Epithelial cell of proximal tubule (primary cell): Measurements from ENCODE around the gene VPS45. TPM values are rescaled to one million over a fixed set of nuclear protein-coding genes. Genes with fewer than 3 reads are reported as not detected.

Source experiments
- DNase-seq: peaks from one replicate; pipeline ENCODE4 v3.0.0-alpha.2; 2011; ENCODE audit warnings: low read depth
- H3K4me3 ChIP-seq: 2 replicates; pipeline ENCODE4 v1.5.1; 2011; ENCODE audit warnings: low read depth, mild to moderate bottlenecking, low read length
- total RNA-seq: library from RNA; depleted of rRNA; stranded (reverse); fragments of >200 nt; gene quantifications from 2 replicates; pipeline ENCODE4 v1.2.3, GENCODE V29; 2015
- TF ChIP-seq, protein P1 (sequence below): conservative IDR thresholded peaks from 2 replicates; pipeline ENCODE4 v1.5.1; 2012; ENCODE audit warnings: low read depth, mild to moderate bottlenecking, low read length

The VPS45 gene
- total RNA-seq, 1 donor from 2014 or later: 12.5 TPM

DNA sequence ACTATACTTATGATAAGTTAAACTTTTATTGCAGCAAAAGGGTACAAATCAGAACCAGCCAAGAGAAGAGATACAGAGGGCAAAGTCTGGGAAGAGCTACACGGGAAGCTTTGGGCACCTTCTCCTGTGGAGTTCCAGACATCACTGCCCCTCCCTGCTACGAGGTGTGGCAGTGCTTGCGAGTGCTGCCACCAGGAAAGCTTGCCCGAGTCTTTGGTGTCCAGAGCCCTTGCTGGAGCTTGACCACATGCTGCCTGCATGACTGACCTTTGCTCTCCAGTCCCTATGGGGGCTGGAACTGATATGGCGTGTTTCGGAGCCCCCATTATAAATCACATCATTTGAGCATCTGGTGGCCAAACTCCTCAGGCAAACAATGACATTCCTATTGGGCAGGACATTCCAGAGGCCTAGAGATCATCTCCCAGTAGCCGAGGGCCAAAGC lies 105.6 kb downstream of the VPS45 start:
- TF ChIP-seq, protein P1, sequence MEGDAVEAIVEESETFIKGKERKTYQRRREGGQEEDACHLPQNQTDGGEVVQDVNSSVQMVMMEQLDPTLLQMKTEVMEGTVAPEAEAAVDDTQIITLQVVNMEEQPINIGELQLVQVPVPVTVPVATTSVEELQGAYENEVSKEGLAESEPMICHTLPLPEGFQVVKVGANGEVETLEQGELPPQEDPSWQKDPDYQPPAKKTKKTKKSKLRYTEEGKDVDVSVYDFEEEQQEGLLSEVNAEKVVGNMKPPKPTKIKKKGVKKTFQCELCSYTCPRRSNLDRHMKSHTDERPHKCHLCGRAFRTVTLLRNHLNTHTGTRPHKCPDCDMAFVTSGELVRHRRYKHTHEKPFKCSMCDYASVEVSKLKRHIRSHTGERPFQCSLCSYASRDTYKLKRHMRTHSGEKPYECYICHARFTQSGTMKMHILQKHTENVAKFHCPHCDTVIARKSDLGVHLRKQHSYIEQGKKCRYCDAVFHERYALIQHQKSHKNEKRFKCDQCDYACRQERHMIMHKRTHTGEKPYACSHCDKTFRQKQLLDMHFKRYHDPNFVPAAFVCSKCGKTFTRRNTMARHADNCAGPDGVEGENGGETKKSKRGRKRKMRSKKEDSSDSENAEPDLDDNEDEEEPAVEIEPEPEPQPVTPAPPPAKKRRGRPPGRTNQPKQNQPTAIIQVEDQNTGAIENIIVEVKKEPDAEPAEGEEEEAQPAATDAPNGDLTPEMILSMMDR: no peak
- H3K4me3 ChIP-seq: no peak overlapping the region
- no peak for DNase-seq

DNA sequence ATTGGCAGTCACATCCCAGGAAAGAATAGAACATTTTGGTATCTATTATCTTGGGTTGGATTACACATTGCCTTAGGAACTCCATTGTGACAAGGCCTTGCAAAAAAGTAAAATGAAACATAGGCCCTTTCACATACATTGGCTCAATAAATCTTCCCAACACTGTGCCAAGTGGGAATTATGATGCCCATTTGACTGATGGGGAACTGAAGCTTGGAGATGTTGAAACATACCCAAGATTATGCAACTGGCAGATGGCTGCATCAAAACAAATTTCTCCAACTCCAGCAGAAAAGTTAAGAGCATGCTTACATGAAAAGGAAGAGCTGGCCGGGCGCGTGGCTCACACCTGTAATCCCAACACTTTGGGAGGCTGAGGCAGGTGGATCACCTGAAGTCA lies 109.0 kb downstream of the VPS45 start:
- no peak overlapping the region for H3K4me3 ChIP-seq
- DNase-seq: no peak
- TF ChIP-seq, protein P1: no peak

- H3K4me3 ChIP-seq: no peak overlapping the region
- TF ChIP-seq, protein P1: no peak
- DNase-seq: no peak
These were observed 111.0 kb downstream of the VPS45 start for GRCh38 chr1:150178548-150178947.

GRCh38 chr1:150179867-150180266 lies 112.3 kb downstream of the VPS45 start:
- DNase-seq: no peak
- no peak overlapping the region for H3K4me3 ChIP-seq
- TF ChIP-seq, protein P1: no peak

DNA sequence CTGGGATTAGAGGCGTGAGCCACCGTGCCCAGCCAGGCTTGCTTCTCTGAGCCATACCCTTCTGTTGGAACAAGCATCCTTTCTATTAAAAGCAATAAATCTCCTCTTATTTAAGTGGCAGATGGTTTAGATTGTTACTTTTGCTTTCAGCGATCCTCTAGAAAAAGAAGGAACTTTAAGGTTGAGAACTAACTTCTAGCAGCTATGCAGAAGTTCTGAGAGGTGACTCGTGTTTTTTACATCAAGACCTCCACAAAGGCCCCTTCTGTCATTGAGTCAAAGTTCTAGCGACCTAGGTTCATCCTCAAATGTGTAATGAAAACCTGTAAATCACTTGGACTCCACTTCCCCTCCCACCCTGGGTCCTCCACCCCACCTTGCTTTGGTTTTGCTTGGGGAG lies 112.9 kb downstream of the VPS45 start:
- TF ChIP-seq, protein P1: no peak
- no peak overlapping the region for H3K4me3 ChIP-seq
- DNase-seq: no peak

DNA sequence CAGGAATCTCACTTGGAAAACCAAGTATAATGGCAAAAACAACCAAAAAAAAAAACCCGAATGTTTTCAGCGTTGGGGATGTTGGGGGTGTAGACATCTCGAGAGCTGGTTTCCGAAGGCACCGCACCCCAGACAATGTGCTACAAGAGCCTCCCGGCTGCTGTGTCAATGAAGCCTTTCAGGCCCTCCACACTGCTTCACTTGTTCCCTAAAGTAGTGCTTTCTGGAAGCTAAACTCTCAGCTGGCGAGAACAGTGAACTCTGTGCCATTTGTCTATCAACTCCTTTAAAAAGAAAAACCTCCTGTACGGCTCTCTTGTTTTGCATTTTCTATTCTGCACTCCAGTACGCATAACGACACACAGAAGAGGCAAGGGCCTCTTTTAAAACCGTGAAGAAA lies 114.7 kb downstream of the VPS45 start:
- TF ChIP-seq, protein P1: no peak
- DNase-seq: no peak

GRCh38 chr1:150183061-150183460 lies 115.5 kb downstream of the VPS45 start:
- TF ChIP-seq, protein P1: no peak
- DNase-seq: no peak
- no peak overlapping the region for H3K4me3 ChIP-seq

More for the DNA sequence above, 114.7 kb downstream of the VPS45 start:
- no peak overlapping the region for H3K4me3 ChIP-seq
